DMS153 treated with DMSO at 0.1 percent for 48 hours (cell line): ENCODE measurements around the gene IL23A.

Source experiments
- DNase-seq: peaks from one replicate; lab custom pipeline; 2025; ENCODE audit not compliant: unreplicated experiment; lab: John Stamatoyannopoulos, UW

The IL23A gene

DNA sequence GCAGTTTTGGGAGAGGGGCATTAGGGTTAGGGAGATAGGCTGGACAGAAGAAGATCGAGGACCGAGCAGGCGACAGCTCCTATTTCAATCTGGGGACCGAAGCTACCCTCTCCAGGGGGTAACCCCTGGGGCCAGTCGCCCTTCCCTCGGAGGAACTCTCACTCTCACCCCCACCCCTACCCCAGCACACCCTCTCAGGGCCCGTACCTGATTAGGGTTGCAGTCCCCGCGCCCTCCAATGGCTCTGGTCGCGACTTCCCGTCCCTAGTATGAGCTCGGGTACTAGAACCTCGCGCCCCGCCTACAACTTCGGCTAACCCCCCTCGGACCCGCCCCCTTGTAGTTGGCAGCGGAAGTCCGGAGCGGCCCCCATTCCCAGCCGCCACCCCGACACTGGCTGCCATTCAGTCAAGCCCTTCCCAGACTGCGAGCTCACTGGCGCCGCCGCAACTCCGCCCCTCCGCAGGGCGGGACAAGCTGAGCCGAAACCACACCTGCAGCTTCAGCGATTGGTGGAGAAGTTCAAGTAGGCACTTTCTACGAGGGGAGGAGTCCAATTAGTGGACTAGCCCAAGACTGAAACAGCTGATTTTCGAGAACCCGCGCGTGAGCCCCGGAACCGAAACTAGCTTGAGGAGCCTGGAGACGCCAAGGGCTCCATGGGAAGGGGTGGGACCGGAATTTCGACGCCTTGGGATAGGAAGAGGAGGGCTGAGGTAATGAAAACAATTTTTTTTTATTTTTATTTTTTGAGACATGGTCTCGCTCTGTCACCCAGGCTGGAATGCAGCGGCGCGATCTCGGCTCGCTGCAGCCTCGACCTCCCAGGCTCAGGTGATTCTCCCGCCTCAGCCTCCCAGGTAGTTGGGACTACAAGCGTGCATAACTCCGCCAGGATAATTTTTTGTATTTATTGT is 21.4 kb downstream of the IL23A start, which contains the start of gene STAT2:
Gene STAT2 (minus strand): TSS at position 257 of the 917 bp plus-strand sequence. CDS start 3,536 bp downstream, outside the sequence.
- DNase-seq, result peak; percentile 99

DNA sequence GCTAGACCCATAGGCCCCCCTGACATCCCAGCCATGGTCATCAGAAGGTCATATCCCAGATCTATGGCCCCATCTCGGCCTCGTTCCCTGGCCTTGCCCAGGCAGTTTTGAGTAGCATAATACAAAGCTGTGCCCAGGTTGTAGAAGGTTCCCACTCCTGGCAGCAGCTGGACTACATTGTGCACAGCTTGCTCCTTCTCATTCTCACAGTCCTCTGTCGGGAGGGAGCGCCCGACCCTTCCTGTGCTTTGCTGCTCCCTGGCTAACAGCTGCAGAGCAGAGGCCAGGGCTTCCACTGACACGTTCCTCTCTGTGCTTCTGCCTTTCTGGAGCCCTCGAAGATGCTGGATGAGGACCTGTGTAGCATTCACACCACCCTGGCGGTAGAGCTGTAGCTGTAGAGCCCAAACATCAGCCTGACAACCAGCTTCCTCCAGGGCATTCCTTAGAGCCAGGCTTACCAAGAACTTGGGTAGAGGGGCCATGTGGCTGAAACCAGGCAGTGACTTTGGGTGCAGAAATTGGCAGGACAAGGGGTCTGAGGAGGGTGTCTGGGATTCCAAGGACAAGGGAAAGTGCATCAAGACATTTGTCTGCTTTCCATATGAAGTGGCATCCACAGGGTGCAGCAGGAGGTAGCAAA is 22.9 kb downstream of the IL23A start:
- no peak for DNase-seq

DNA sequence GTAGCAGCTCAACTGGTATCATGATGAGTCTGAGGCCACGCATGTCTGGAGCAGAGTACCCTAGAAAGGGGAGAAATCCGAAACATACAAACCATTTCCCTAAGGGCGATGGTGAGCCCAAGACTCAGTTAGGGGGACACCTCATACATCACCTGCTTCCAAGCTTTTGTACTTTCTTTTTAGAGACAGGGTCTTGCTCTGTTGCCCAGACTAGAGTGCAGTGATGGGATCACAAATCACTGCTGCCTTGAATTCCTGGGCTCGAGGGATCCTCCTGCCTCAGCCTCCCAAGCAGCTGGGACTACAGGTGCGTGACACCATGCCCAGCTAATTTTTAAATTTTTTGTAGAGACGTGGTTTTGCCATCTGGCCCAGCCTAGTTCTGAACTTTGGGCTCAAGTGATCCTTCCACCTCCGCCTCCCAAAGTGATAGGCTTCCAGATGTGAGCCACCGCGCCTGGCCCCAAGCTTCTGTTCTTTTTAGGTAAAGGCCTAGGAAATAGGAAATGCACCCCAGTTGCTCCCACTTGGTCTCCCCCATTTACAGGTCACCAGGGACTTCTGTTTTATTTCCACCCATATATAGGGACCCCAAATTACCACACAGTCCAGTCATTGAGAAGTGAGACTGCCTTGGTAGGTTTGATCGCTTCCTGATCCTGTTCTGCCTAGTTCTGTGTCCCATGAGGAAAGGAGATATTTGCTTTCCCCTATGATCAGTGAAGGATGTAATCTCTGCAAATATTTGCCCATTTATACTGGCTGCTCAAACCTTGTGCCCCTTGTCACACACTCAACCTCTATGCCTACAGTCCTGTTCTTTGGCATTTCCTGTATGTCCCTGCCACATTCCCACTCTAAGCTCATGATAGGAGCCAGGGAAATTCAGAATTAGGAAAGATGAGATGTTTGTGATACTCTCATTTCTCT is 23.7 kb downstream of the IL23A start, which contains the start of gene APOF:
Gene APOF (minus strand): TSS at position 728 of the 930 bp plus-strand sequence. CDS start 112 bp downstream, at position 616.
- no peak for DNase-seq

DNA sequence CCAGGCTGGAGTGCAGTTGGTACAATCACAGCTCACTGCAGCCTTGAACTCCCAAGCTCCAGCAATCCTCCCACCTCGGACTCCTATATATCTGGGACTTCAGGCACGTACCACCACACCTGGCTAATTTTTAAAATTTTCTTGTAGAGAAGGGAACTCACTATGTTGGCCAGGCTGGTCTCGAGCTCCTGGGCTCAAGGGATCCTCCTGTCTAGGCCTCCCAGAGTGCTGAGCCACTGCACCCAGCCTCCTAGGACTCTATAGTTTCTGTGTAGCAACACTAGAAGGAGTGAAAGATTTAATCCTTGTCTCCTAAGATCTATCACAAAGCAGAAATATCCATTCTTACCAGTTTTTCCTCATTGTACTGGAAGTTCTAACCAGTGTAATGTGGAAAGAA is 28.3 kb downstream of the IL23A start:
- DNase-seq, result no peak

DNA sequence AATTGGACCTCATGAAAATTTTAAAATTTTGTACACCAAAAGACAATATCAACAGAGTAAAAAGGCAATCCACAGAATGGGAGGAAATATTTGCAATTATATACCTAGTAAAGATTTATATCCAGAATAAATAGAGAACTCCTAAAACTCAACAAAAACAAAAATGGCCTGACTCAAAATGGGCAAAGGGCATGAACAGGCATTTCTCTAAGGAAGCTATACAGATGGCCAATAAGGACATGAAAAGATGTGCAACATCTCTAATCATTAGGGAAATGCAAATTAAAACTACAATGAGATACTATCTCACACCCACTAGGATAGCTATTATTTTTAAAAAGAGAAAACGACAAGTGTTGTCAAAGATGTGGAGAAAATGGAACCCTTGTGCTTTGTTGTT is 34.8 kb downstream of the IL23A start:
- DNase-seq, result no peak

DNA sequence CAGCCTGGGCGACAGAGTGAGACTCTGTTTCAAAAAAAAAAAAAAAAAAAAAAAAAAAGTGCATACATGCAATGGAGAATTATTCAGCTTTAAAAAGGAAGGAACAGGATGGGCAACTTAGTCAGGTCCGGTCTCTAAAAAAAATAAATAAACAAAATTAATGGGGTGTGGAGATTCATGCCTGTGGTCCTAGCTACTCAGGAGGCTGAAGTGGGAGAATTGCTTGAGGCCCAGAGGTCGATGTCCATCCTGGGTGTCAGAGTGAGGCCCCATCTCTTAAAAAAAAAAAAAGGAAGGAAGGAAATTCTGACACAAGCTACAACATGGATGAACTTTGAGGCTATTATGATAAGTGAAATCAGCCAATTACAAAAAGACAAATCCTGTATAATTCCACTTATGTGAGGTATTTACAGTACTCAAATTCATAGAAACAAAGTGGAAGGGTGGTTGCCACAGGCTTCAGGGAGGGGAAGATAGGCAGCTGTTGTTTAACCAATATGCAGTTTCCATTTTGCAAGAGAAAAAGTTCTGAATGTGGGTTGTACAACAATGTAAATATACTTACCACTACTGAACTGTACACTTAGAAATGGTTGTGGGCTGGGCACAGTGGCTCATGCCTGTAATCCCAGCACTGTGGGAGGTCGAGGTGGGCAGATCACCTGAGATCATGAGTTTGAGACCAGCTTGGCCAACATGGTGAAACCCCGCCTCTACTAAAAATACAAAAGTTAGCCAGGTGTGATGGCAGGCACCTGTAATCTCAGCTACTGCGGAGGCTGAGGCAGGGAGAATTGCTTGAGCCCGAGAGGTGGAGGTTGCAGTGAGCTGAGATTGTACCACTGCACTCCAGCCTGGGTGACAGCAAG is 36.3 kb downstream of the IL23A start:
- no peak for DNase-seq

DNA sequence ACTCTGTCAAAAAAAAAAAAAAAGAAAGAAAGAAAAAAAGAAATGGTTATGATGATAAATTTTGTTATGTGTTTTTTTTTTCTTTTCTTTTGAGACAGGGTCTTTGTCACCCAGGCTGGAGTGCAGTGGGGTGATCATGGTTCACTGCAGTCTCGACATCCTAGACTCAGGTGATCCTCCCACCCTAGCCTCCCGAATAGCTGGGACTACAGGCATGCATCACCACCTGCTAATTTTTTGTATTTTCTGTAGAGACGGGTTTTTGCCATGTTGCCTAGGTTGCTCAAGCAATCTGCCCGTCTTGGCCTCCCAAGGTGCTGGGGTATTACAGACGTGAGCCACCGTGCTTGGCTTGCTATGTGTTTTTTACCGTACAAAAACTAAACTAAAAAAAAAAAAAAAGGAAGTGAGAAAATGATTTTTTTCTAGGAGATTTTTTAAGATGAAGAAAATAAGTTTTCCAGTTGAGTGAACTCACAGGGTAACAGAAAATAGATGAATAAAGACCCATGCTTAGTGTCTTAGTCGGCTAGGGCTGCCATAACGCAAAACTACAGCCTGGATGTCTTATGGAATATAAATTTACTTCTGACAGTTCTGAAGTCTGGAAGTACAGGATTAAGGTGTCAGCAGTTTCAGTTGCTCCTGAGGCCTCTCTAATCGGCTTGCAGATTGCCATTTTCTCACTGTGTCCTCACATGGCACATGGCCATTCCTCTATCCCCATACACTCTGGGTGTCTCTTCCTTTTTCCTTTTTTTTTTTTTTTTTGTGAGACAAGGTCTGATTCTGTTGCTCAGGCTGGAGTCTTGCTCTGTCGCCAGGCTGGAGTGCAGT is 37.1 kb downstream of the IL23A start:
- no peak for DNase-seq

DNA sequence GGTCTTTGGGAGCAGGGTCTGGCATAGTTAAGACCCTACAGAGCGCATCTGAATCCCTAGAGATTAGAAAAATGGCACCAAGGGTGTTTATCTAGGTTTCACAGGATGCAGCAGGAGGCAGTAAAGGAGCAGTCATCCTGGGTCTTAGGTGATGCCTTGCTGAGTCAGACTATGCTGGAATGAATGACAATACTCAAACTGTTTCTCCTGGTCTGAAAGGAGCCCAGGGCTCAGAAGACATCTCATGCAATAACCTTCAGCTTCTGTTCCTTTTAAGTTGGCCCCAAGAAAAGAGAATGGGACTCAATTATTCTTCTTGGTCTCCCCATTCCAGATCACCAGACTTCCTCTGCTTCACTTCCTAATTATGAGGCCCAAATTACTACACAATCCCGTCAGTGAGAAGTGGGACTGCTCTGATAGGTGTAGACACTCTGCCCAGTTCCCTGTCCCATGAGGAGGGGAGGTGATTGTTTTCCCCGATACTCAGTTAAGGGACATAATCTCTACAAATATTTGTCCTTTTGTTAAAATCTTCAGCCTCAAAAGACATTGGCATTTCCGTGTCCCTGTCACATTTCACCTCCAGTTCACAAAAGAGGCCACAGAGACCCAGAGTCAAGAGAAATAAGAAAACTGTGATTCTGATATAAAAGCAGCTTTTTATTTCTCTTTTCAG is 38.8 kb downstream of the IL23A start:
- DNase-seq, result no peak

DNA sequence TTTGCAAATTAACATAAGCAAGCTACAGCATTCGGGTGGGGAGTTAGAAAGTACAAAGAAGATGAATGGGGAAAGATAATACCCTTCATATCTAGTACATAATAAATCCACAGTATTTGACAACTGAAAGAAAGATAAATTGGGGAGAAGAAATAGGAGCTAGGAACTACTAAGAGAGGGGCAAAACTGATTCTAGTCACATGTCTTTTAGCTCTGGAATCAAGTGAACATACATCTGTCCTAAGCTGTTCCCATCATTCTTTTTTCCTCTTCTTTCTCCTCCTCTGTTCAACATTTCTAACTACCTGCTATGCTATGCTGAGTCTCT is 39.3 kb downstream of the IL23A start:
- DNase-seq, result no peak

DNA sequence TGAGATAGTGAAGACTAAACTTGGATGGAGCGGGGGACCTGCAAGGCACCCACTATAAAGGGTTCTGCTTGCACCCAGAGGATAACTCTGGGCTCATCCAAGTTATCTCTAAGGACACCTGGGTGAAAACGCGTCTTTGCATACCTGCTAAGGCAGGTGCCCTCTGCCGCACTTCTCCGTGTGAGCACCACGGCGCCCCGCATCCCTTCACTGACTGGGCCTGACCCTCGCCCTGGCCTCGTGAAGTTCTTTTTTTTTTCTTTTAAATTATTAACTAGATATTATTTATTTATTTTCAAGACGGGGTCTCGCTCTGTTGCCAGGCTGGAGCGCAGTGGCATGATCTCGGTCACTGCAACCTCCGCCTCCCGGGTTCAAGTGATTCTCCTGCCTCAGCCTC is 43.9 kb downstream of the IL23A start:
- no peak for DNase-seq

DNA sequence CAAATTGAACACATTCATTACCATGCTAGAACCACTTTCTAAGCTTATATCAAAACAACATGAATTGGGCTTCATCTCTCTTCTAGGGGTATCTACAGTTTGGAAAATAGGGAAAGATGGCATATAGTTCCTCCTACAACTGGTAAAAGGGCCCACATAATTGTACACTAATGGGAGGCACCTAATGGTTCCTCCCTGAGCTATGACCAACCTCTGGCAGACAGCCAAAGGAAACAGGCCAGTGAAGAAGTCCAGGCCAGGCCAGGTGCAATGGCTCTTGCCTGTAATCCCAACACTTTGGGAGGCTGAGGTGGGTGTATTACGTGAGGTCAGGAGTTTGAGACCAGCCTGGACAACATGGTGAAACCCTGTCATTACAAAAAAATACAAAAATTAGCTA is 47.2 kb downstream of the IL23A start:
- DNase-seq, result no peak

DNA sequence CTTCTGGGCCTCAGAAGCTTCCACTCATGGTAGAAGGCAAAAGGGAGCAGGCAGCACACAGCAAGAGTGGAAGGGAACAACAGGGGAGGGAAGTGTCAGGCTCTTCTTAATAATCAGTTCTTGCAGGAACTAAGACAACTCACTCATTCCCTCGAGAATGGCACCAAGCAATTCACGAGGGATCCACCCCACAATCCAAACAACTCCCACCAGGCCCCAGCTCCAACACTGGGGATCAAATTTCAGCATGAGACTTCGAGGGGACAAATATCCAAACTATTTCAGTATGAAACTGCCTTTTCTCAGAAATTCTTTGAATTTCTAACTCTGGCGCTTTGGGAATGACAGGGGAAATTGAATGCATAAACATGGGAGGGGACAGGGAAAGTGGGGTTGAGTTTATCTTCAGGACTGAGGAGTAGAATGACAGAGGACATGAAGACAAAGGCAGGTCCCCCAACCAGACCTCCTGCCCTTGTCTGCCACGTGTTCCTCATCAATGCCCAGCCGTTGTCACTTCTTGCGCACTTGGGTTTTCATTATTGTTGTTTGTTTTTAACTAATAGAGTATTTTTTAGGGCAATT is 48.6 kb downstream of the IL23A start:
- no peak for DNase-seq

DNA sequence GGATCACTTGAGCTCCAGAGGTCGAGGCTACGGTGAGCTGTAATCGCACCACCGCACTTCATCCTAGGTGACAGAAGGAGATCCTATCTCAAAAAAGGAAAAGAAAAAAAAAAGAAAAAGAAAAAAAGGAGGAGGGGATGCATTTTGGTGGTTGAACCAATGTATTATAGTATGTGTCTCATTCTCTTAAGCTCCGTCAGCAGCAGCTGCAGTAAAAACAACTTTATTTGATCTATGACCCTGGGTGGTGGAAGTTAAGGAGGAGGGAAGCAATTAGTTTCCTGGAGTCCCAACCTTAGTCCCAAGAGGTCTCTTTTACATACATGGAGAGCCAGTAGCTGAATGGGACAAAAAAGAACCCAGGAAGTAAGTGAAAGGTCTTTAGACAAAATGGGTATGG is 50.7 kb downstream of the IL23A start:
- no peak for DNase-seq
